ENCODE results near the gene HABP4. TPM values are rescaled to one million over a fixed set of nuclear protein-coding genes. Genes with fewer than 3 reads are reported as not detected.

The HABP4 gene
- polyA plus RNA-seq, 2 donors, result 3.1 to 3.2 TPM

- Histone ChIP-seq H3K27me3 (ENCODE audit: control insufficient read depth in 1 of 2, insufficient read depth in 2 of 2, low read length in 2 of 2) (no peaks in the 10 kb centered on the region), H3K4me3 (ENCODE audit: low read depth in 1 of 2, low read length in 2 of 2) (no peak overlapping the region), H3K9me3 (ENCODE audit: control insufficient read depth in 2 of 2, insufficient read depth in 1 of 2, low read depth in 1 of 2, low read length in 1 of 2) (no peaks in the 10 kb centered on the region), H3K27ac (ENCODE audit: low read depth in 2 of 2, low read length in 1 of 2) (no peak overlapping the region), H3K4me1 (ENCODE audit: control insufficient read depth in 2 of 2, insufficient read depth in 2 of 2, low read length in 1 of 2) (no peaks in the 10 kb centered on the region), H3K36me3 (ENCODE audit: control insufficient read depth in 2 of 2, insufficient read depth in 2 of 2, low read length in 1 of 2) (peaks cover 0 to 3% of the 10 kb centered on the region in 2 donors)
- 91 to 92% methylated on average over 7 of the region's 7 CpGs for WGBS, 2 donors
These were observed 74.1 kb downstream of the HABP4 start for GRCh38 chr9:96524045-96524444.

GRCh38 chr9:96524764-96525163, 74.8 kb downstream of the HABP4 start:
- Histone ChIP-seq H3K27me3 (ENCODE audit: control insufficient read depth in 1 of 2, insufficient read depth in 2 of 2, low read length in 2 of 2) (no peaks in the 10 kb centered on the region), H3K4me3 (ENCODE audit: low read depth in 1 of 2, low read length in 2 of 2) (no peak overlapping the region), H3K27ac (ENCODE audit: low read depth in 2 of 2, low read length in 1 of 2) (no peak overlapping the region), H3K4me1 (ENCODE audit: control insufficient read depth in 2 of 2, insufficient read depth in 2 of 2, low read length in 1 of 2) (no peaks in the 10 kb centered on the region), H3K36me3 (ENCODE audit: control insufficient read depth in 2 of 2, insufficient read depth in 2 of 2, low read length in 1 of 2) (peaks cover 0 to 3% of the 10 kb centered on the region in 2 donors), H3K9me3 (ENCODE audit: control insufficient read depth in 2 of 2, insufficient read depth in 1 of 2, low read depth in 1 of 2, low read length in 1 of 2) (no peaks in the 10 kb centered on the region)
- 89% methylated on average over 2 of the region's 2 CpGs for WGBS, 2 donors

GRCh38 chr9:96532173-96532572, 82.2 kb downstream of the HABP4 start:
- Histone ChIP-seq H3K27me3 (ENCODE audit: control insufficient read depth in 1 of 2, insufficient read depth in 2 of 2, low read length in 2 of 2) (no peaks in the 10 kb centered on the region), H3K36me3 (ENCODE audit: control insufficient read depth in 2 of 2, insufficient read depth in 2 of 2, low read length in 1 of 2) (no peaks in the 10 kb centered on the region), H3K27ac (ENCODE audit: low read depth in 2 of 2, low read length in 1 of 2) (no peak overlapping the region), H3K4me3 (ENCODE audit: low read depth in 1 of 2, low read length in 2 of 2) (no peak overlapping the region), H3K4me1 (ENCODE audit: control insufficient read depth in 2 of 2, insufficient read depth in 2 of 2, low read length in 1 of 2) (no peaks in the 10 kb centered on the region), H3K9me3 (ENCODE audit: control insufficient read depth in 2 of 2, insufficient read depth in 1 of 2, low read depth in 1 of 2, low read length in 1 of 2) (no peaks in the 10 kb centered on the region)

GRCh38 chr9:96540106-96540505, 90.1 kb downstream of the HABP4 start:
- Histone ChIP-seq H3K4me3 (ENCODE audit: low read depth in 1 of 2, low read length in 2 of 2) (no peak overlapping the region), H3K4me1 (ENCODE audit: control insufficient read depth in 2 of 2, insufficient read depth in 2 of 2, low read length in 1 of 2) (no peaks in the 10 kb centered on the region), H3K9me3 (ENCODE audit: control insufficient read depth in 2 of 2, insufficient read depth in 1 of 2, low read depth in 1 of 2, low read length in 1 of 2) (no peaks in the 10 kb centered on the region), H3K36me3 (ENCODE audit: control insufficient read depth in 2 of 2, insufficient read depth in 2 of 2, low read length in 1 of 2) (no peaks in the 10 kb centered on the region), H3K27ac (ENCODE audit: low read depth in 2 of 2, low read length in 1 of 2) (no peak overlapping the region), H3K27me3 (ENCODE audit: control insufficient read depth in 1 of 2, insufficient read depth in 2 of 2, low read length in 2 of 2) (no peaks in the 10 kb centered on the region)
- WGBS, 2 donors, result 97 to 99% methylated on average over 3 of the region's 3 CpGs

Other genes with a start within 250 kb of the HABP4 start
- gene HSD17B3, start 148.0 kb upstream of the HABP4 start, polyA plus RNA-seq, result under 1 TPM; 0.58 to 0.90 TPM
- gene SLC35D2, start 66.5 kb upstream of the HABP4 start, polyA plus RNA-seq, result 10 to 100 TPM in 1 of 2 donors, 1 to 10 TPM in 1; 8.1 to 10.3 TPM
- gene ZNF367, start 31.8 kb upstream of the HABP4 start, polyA plus RNA-seq, result 1 to 10 TPM; 1.6 to 2.5 TPM
- gene CDC14B, start 169.7 kb downstream of the HABP4 start, polyA plus RNA-seq, result 1 to 10 TPM; 1.8 to 2.1 TPM
- gene PRXL2C, start 205.1 kb downstream of the HABP4 start, polyA plus RNA-seq, result 1 to 10 TPM; 2.0 to 3.1 TPM